NCI-H526 (cell line): ENCODE results near the gene TRAPPC1.
"Not testable (repeated sequence)": the region's sequence is repeated elsewhere in the genome, so short reads cannot be mapped to it uniquely, and the experiment has no call there.

ENCODE experiments used
- DNase-seq, 2 experiments: peaks; one replicate each; lab custom pipeline; 2025; lab: John Stamatoyannopoulos, UW

Gene TRAPPC1, protein sequence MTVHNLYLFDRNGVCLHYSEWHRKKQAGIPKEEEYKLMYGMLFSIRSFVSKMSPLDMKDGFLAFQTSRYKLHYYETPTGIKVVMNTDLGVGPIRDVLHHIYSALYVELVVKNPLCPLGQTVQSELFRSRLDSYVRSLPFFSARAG

DNA sequence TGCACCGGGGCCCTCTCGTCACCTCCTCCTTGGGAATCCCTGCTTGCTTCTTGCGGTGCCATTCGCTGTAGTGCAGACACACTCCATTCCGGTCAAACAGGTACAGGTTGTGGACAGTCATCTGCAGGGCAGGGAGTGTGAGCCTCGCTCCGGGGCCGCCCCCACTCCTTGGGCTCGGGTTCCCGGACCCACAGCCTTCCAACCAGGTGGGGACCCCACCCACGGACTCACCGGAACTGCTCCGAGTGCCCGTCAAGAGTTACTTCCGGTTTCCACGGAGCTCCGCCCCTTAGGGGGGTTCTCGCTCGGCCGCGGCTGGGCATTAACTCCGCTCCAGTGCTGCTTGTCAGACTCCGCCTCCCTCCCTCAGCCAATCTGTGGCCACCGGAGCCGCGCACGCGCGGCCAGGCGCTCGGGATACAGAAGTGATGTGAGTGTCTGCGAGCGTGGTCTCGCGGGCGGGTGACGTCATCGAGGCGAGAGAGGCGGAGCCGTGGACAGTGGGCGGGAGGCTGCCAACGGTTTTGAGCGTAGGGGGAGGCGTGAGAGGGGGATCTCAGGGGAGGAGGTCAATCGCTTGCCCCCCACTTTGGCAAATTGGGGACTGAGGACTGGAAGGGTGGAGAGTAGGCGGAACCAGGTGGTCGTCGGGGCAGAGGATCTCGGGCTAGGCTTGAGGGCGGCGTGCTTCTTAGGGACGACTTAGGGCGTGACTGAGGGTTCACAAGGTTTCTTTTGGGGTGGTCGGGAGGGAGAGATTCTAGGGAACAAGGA is at the start of gene TRAPPC1, which contains the start of gene CNTROB:
Gene TRAPPC1, minus strand, starts transcription at position 238 of the 774 bp plus-strand sequence. Its CDS starts 117 bp downstream, at position 121.
Gene CNTROB, plus strand, starts transcription at position 498 of the 774 bp plus-strand sequence. CDS start 874 bp downstream, outside the sequence.
- DNase-seq, result peak; percentile 92 to 97

DNA sequence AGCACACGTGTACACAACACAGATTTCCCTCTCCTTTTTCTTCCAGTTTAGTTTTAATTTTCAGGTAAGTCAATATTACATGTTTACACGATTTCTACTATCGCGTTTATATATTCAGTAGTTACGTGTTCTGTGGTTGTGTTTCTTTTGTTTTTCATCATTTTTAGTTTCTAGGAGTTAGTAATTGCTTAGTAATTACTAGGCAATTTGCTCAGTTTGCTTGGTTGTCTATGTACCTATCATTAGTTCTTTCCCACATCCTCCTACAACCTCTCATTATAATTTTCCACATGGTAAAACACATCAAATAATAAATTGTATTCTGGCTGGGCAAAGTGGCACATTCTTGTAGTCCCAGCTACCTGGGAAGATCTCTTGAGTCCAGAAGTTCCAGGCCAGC is 46.1 kb upstream of the TRAPPC1 start:
- no peak for DNase-seq

DNA sequence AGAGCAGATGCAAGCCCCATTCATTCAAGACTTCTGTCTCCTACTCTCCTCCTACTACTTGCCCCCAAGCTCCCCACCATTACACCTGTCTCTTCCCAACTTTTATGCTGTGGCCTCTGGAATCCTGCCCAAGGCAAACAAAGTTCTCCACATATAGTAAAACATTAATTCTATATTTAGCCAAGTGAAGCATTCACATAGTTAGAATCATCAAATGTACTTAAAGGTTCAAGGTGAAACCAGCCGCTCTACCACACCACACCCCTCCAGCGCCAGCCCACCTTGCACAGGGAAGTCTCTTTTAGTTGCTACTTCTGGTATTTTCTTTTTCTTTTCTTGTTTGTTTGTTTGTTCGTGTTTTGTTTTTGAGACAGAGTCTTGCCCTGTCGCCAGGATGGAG is 45.3 kb upstream of the TRAPPC1 start:
- no peak for DNase-seq

DNA sequence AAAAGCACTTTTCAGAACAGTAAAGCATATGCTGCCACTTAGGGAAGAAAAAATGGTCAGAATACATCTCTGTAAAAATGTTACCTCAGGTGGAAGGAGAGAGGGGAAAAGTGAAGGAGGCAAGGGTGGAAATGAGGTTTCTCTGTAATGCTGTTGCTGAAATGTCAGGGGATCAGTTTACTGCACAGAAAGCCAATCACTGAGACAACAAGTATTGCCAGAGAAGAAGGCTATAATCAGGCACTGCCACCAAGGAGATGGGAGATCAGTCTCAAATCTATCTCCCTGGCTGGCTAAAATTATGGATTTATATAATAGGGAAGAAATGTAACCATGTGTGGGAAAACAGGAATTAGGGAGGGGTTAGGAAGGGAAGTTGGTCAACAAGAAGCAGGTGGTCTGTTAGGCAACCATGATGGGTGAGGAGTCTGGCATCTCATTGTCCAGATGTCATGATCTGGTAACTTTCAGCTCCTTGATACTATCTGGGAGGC is 42.9 kb upstream of the TRAPPC1 start:
- no peak for DNase-seq

DNA sequence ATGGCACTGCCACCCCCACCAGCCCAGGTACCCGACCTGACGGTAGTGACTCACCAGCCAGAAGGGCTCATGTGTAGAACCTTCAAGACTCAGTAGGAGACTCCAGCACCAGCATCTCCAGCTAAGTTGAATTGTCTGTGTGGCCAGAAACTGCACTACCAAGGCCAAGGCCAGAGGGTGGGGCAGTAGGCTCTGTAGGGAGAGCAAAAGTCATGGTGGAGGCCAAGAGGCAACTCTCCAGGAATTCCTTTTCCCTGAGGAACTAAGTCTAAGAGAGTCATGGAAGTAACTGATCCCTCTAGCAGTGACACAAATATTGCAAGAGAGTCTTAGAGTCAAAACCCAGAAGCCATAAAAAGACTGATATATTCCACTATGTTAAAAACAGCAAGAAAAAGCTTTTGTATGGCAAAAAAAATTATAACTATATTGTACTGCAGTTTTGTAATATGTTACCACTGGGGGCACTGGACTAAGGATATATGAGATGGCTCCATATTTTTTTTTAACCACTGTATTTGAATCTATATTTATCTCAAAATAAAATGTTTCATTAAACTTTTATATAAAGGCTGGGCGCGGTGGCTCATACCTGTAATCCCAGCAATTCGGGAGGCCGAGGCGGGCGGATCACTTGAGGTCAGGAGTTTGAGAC is 40.5 kb upstream of the TRAPPC1 start:
- no peak for DNase-seq

DNA sequence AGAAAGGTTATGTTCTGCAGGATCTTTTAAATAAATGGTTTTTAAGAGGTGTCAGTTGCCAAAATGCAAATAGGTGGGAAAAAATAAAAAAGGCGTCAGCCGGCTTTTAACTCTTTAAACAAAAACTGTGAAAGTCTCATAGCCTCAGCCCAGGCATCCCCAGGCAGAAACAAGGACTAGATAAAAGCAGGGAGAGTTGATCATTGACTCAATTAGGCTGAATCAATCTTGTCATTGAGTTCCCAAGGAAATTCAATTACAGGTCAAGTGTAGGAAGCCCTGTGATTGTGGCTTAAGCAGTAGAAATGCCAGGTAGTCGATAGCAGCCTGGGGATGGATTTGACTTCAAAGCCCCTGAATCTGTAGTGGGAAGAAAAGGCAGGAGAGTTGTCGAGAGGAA is 39.9 kb upstream of the TRAPPC1 start:
- DNase-seq, result no peak

DNA sequence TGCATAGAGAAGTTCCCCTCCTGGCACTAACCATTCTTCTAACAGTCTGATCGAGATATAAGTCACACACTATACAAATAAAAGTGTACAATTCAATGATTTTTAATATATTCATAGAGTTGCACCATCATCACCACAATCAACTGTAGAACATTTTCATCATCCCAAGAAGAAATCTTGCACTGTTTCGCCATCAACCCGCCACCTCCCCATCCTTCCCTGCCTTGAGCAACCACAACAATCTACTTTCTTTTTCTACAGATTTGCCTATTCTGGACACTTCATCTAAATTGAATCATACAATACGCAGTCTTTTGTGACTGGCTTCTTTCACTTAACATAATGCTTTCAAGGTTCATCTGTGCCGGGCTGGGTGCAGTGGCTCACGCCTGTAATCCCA is 37.7 kb upstream of the TRAPPC1 start:
- no peak for DNase-seq

DNA sequence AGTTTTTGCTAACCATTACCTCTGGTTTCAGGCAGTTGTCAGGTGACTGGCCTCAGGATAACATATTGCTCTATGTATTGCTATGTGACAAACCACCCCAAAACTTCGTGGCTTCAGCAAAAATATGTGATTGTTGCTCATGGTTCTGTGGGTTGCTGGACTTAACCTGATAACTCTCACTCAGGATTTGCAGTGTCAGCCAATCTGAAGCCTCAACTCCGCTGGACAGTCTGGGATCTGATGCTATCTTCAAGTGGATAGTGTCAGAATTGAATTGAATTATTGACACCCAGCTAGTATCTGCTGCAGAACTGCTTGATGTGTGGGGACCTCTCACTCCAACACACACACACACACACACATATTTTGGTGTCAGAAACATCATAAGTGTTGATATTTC is 36.0 kb upstream of the TRAPPC1 start:
- no peak for DNase-seq

DNA sequence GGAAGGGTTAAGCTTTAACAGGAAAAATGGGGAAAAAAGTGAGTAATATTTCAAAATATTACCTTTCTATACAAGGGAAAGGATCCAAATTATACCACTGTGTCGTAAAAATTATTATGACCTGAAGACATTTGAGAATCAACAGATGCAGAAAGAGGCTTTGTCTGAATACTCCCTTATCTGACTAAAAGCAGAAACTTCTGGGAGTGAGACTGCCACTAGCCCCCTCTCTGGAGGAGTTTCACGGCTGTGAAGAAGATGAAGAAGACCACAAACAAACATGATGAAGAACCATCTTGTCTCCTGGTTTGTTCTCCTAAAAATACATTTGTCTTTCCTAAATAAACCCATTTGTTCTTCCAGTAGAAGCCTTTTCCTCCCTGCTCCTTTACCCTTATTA is 29.7 kb upstream of the TRAPPC1 start:
- DNase-seq, result no peak

DNA sequence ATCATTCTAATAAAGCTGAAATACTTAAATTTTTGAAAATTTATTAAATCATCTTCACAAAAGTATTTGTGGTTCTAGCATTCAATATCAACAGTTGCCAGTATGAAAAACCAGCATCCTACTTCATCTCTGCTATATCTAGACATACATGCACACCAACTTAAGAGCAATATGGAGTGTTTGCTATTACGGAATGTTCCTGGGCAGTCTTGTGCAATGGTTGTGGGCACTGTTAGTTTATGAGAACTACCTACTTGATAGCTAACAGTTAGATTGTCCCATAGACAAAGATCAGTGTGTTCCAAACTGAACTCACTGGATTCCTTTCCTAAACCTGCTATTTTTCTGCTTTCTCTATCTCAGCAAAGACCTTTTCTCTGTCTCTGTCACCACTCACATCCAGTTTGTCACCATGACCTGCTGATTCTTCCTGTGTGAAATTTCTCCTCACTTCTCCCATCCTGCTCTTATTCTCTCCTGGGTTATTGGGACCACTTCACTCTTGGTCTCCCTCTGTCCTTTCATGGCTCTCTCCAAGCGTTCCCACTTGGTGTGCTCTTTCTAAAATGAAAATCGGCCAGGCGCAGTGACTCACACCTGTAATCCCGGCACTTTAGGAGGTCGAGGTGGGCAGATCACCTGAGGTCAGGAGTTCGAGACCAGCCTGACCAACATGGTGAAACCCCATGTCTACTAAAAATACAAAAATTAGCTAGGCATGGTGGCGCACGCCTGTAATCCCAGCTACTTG is 27.9 kb upstream of the TRAPPC1 start:
- no peak for DNase-seq

DNA sequence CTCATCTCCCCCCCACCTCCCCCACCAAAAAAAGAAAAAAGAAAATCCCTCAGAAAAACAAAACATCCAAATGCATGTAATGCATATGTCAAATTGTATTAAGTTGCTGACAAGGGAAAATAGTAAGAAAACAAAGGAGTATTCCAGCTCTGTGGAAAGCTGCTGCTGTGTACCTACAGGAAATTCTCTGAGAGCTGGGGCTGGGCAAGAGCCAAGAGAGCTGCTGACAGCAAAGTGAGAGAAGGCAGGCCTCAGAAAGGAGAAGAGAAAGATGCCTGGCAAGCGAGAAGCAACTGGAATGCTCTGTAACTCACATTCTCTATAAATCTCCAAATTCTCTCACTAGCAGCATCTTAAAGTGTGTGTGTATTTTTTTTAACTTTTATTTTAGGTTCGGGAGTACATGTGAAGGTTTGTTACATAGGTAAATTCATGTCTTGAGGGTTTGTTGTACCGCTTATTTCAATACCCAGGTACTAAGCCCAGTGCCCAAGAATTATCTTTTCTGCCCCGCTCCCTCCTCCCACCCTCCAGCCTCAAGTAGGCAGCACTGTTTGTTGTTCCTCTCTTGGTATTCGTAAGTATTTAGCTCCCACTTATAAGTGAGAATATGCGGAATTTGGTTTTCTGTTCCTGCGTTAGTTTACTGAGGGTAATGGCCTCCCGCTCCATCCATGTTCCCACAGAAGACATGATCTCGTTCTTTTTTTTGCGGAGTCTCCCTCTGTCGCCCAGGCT is 24.7 kb upstream of the TRAPPC1 start:
- no peak for DNase-seq

DNA sequence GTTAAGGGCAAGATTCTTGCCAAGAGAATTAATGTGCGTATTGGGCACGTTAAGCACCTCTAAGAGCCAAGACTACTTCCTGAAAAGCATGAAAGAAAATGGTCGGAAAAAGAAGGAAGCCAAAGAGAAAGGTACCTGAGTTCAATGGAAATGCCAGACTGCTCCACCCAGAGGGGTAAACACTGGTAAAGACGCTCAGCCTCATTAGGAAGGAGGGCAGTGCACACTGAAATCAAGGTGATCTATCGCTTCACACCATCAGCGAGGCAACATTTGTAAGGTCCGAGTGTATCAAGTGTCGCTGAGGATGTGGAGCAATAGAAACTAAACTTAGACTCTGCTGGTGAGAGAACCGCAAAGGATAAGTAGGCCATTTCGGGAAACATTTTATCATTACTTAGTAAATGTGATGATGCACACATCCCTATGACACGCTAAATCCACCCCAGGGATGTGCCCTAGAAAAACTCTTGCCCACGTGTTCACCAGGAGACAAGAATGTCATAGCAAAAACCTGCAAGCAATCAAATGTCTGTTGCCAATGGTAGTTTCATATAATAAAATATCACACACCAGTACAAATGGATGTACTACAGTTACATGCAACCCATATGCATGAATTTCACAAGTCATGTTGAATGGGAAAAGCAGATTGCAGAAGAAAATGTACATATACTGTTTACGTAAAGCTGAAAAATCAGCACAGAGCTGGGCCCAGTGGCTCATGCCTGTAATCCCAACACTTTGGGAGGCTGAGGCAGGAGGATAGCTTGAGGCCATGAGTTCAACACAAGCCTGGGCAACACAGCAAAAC is 23.9 kb upstream of the TRAPPC1 start:
- no peak for DNase-seq

DNA sequence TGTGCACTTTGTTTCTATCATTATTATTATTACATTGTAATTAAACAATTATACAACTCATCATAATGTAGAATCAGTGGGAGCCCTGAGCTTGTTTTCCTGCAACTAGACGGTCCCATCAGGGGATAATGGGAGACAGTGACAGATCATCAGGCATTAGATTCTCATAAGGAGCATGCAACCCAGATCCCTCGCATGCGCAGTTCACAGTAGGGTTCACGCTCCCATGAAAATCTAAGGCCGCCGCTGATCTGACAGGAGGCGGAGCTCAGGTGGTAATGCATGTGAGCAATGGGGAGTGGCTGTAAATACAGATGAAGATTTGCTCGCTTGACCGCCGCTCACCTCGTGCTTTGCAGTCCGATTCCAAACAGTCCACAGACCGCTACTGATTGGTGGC is 21.5 kb upstream of the TRAPPC1 start:
- DNase-seq, result not testable (repeated sequence)

DNA sequence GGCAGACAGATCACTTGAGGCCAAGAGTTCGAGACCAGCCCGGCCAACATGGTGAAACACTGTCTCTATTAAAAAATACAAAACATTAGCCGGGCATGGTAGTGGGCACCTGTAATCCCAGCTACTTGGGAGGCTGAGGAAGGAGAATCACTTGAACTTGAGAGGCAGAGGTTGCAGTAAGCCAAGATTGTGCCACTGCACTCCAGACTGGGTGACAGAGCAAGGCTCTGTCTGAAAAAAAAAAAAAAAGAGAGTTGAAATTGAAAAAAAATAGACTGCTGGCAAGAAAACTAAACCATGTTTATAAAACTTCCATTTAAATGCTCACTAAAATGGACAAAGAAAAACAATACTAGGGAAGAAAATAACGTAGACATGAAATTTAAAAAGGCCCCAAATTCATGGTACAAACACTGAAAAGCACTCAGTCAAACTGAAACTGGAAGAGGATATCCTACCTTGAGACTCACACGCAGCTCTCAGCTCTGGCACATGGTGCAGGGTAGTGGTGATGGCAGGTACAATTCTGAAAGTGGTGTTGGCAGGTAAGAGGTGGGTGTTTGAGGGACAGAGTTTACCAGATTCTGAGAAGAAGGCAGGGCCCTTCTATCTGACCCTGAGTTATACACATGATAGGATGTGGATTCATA is 19.5 kb upstream of the TRAPPC1 start:
- no peak for DNase-seq

DNA sequence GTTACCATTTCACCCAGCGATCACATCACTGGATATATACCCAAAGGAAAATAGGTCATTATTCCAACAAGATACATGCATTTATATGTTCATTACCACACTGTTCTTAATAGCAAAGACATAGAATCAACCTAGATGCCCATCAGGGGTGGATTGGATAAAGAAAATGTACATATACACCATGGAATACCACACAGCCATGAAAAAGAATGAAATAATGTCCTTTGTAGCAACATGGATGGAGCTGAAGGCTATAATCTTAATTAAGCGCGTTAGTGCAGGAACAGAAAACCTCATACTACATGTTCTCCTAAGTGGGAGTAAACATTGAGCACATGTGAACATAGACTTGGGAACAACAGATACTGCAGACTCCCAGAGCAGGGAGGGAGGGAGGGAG is 18.8 kb upstream of the TRAPPC1 start:
- no peak for DNase-seq

DNA sequence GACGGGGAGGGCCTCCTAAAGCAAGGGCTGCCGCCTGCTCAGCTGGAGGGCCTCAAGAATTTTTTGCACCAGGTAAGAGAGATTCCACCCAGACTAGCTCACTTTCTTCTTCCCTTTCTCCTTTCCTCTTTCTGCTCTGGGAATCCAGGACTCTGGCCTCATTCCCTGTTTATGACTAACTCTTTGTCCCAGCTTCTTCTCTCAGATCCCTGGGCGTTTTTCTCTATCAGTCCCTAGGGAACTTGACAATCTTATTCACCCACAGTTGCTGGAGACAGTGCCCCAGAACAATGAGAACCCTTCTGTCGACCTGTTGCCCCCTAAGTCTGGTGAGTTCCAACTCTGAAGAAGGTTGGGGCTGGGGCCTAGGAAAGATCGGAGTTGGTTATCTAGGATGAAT is 15.9 kb upstream of the TRAPPC1 start:
- no peak for DNase-seq

DNA sequence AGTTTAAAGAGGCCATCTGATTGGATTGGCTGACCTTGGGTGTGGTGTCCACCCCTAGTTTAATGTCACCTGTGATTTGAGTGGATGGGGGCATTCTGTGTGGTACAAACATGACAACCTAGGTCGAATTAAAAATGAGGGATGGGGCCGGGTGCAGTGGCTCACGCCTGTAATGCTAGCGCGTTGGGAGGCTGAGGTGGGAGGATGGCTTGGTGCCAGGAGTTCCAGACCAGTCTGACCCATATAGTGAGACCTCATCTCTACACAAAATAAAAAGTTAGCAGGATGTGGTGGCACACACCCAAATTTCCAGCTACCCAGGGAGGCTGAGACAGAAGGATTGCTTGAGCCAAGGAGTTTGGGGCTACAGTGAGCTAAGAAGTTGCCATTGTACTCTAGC is 14.7 kb upstream of the TRAPPC1 start:
- DNase-seq, result no peak

DNA sequence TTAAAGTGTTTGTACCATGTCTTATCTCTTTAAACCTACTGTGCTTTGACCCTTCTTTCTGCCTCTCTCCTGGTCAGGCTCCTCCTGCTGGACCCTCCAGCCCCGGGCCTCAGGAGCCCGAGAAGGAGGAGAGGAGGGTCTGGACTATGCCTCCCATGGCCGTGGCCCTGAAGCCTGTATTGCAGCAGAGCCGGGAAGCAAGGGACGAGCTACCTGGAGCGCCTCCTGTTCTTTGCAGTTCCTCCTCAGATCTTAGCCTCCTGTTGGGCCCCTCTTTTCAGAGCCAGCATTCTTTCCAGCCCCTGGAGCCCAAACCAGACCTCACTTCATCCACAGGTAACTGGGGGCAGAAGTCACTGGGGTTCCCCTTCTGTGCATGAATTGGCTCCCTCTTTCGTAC is 13.9 kb upstream of the TRAPPC1 start:
- DNase-seq, result no peak

DNA sequence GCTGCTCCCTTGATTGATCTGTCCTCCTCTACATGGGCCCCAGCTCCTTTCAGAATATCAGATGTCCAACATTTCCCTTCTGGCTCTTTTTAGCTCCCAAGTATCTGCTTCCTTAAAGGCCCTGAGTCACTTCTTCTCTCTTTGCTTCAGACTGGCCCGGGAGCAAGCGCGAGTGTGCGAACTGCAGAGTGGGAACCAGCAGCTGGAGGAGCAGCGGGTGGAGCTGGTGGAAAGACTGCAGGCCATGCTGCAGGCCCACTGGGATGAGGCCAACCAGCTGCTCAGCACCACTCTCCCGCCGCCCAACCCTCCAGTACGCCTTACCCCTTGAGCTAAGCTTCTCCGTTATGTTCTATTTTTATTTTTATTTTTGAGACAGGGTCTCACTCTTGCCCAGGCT is 12.6 kb upstream of the TRAPPC1 start:
- no peak for DNase-seq

DNA sequence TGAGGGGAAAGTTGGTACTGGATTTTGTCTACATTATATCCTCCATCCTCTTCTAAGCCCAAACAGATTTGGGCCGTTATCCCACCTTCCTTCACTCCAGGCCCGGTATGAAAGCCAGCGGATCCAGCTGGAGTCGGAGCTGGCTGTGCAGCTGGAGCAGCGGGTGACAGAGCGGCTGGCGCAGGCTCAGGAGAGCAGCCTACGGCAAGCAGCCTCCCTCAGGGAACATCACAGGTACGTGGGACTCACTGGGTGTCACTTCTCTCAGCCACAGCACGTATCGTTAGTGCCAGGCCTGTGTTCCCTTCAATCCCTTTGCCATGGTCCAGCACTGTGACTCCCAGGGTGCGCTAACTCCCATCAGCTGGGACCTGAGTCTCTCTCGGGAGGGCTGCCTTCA is 11.5 kb upstream of the TRAPPC1 start:
- DNase-seq, result no peak
